ENCODE results near the gene SNAP29. TPM values are rescaled to one million over a fixed set of nuclear protein-coding genes. Genes with fewer than 3 reads are reported as not detected.
A peak's percentile ranks its signal among the peaks of the same experiment; 100 is the strongest.
"Not testable (repeated sequence)": the region's sequence is repeated elsewhere in the genome, so short reads cannot be mapped to it uniquely, and the experiment has no call there.

SNAP29 gene
- total and polyA plus RNA-seq, 9 of the 15 experiments (the other 6 are each of a cell fraction or from before 2014, with no cell fraction given), result 19.5 to 250 (median 75.9) TPM

DNA sequence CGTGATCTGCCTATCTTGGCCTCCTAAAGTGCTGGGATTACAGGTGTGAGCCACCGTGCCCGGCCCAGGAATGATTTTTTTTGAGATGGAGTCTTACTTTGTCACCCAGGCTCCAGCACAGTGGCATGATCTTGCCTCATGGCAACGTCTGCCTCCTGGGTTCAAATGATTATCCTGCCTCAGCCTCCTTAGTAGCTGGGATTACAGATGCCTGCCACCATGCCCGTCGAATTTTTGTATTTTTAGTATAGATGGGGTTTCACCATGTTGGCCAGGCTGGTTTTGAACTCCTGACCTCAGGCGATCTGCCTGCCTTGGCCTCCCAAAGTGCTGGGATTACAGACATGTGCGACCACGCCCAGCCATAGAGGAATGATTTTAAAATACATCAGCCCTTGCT lies 76.2 kb downstream of the SNAP29 start:
- CTCF ChIA-PET (ENCODE audit: low intra/inter-chr PET ratio); BruUV-seq (replicated peaks); H3K4me2 ChIP-seq (ENCODE audit: insufficient read depth, low read length); H3K4me3 ChIP-seq; H3K9me3 ChIP-seq (replicated peaks; ENCODE audit: control insufficient read depth, insufficient read depth, low read depth, low read length); ATAC-seq; H2AFZ ChIP-seq (ENCODE audit: low read depth, low read length); DNase-seq (ENCODE audit: extremely low read depth in 1 of 4, low spot score in 3 of 4); in situ Hi-C loops (cut with MboI); FAIRE-seq; intact Hi-C loops (cut with micrococcal nuclease); H3K27me3 ChIP-seq (ENCODE audit: control insufficient read depth in 2 of 2, insufficient read depth in 2 of 2, low read length in 2 of 2); H3K9ac ChIP-seq (ENCODE audit: insufficient read depth in 1 of 2, low read depth in 2 of 2, low read length in 2 of 2); H3K27ac ChIP-seq (ENCODE audit: extremely low read depth, low read depth, low read length); TF ChIP-seq CEBPG (tag; conservative IDR thresholded peaks at IDR 0.05 in 1 of 2, IDR thresholded peaks at IDR 0.05 in 1 of 2): not testable (repeated sequence)
- Histone ChIP-seq H3K4me1 (replicated peaks in 1 of 2; ENCODE audit: control insufficient read depth in 2 of 2, insufficient read depth in 2 of 2, low read length in 2 of 2) (peaks cover 17 to 26% of the 10 kb centered on the region in 2 experiments), H3K9me1 (ENCODE audit: control insufficient read depth, insufficient read depth, low read length) (peaks cover 24% of the 10 kb centered on the region), H4K20me1 (replicated peaks; ENCODE audit: control insufficient read depth, insufficient read depth, low read length) (peaks cover 89% of the 10 kb centered on the region), H3K79me2 (ENCODE audit: control insufficient read depth, insufficient read depth, low read length) (peaks cover 97% of the 10 kb centered on the region), H3K36me3 (ENCODE audit: control insufficient read depth, insufficient read depth, low read length) (peaks cover 82% of the 10 kb centered on the region)
- POLR2A ChIA-PET, result interaction anchor here (0.7 to 64.4 kb wide), 4 partner anchors 16 to 712 kb away, joined by 3 to 1556 read pairs (median 780); partner anchors contain the start of genes AIFM3, CRKL and LZTR1
- TF ChIP-seq STAG1 (CRISPR knock-in tag; IDR thresholded peaks at IDR 0.05; ENCODE audit: borderline replicate concordance) (0 out of 2 replicates have a peak, but pooled peaks have one; percentile 10), CXXC5 (CRISPR knock-in tag; IDR thresholded peaks at IDR 0.05) (0 out of 2 replicates have a peak, but pooled peaks have one; percentile 4), ZNF830 (CRISPR knock-in tag; IDR thresholded peaks at IDR 0.05) (0 out of 2 replicates have a peak, but pooled peaks have one; percentile 52), ZNF507 (tag; conservative IDR thresholded peaks at IDR 0.05) (0 out of 2 replicates have a peak, but pooled peaks have one; percentile 22), PHB (CRISPR knock-in tag; IDR thresholded peaks at IDR 0.05) (0 out of 2 replicates have a peak, but pooled peaks have one; percentile 43), POLR2A (conservative IDR thresholded peaks at IDR 0.05) (0 out of 2 replicates have a peak, but pooled peaks have one; percentile 38), CEBPG (CRISPR knock-in tag; IDR thresholded peaks at IDR 0.05) (peak; percentile 26; the same call in 1 of the 2 replicates), CAMTA2 (CRISPR knock-in tag; conservative IDR thresholded peaks at IDR 0.05) (0 out of 2 replicates have a peak, but pooled peaks have one; percentile 66), HDGF (IDR thresholded peaks at IDR 0.05) (0 out of 2 replicates have a peak, but pooled peaks have one; percentile 40)
- TF ChIP-seq, protein P1, sequence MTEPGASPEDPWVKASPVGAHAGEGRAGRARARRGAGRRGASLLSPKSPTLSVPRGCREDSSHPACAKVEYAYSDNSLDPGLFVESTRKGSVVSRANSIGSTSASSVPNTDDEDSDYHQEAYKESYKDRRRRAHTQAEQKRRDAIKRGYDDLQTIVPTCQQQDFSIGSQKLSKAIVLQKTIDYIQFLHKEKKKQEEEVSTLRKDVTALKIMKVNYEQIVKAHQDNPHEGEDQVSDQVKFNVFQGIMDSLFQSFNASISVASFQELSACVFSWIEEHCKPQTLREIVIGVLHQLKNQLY (CRISPR knock-in tag; conservative IDR thresholded peaks at IDR 0.05), result 0 out of 4 replicates have a peak, but pooled peaks of 1 of the 2 experiments have one; percentile 75
- TF ChIP-seq, protein P2, sequence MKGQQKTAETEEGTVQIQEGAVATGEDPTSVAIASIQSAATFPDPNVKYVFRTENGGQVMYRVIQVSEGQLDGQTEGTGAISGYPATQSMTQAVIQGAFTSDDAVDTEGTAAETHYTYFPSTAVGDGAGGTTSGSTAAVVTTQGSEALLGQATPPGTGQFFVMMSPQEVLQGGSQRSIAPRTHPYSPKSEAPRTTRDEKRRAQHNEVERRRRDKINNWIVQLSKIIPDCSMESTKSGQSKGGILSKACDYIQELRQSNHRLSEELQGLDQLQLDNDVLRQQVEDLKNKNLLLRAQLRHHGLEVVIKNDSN (CRISPR knock-in tag; IDR thresholded peaks at IDR 0.05), result 0 out of 2 replicates have a peak, but pooled peaks have one; percentile 4
- TF ChIP-seq, protein P3, sequence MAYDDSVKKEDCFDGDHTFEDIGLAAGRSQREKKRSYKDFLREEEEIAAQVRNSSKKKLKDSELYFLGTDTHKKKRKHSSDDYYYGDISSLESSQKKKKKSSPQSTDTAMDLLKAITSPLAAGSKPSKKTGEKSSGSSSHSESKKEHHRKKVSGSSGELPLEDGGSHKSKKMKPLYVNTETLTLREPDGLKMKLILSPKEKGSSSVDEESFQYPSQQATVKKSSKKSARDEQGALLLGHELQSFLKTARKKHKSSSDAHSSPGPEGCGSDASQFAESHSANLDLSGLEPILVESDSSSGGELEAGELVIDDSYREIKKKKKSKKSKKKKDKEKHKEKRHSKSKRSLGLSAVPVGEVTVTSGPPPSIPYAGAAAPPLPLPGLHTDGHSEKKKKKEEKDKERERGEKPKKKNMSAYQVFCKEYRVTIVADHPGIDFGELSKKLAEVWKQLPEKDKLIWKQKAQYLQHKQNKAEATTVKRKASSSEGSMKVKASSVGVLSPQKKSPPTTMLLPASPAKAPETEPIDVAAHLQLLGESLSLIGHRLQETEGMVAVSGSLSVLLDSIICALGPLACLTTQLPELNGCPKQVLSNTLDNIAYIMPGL (CRISPR knock-in tag; IDR thresholded peaks at IDR 0.05), result 0 out of 2 replicates have a peak, but pooled peaks have one; percentile 7
- TF ChIP-seq, protein P4, sequence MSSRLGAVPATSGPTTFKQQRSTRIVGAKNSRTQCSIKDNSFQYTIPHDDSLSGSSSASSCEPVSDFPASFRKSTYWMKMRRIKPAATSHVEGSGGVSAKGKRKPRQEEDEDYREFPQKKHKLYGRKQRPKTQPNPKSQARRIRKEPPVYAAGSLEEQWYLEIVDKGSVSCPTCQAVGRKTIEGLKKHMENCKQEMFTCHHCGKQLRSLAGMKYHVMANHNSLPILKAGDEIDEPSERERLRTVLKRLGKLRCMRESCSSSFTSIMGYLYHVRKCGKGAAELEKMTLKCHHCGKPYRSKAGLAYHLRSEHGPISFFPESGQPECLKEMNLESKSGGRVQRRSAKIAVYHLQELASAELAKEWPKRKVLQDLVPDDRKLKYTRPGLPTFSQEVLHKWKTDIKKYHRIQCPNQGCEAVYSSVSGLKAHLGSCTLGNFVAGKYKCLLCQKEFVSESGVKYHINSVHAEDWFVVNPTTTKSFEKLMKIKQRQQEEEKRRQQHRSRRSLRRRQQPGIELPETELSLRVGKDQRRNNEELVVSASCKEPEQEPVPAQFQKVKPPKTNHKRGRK (tag; IDR thresholded peaks at IDR 0.05), result 0 out of 2 replicates have a peak, but pooled peaks have one; percentile 18
- TF ChIP-seq, protein P5, sequence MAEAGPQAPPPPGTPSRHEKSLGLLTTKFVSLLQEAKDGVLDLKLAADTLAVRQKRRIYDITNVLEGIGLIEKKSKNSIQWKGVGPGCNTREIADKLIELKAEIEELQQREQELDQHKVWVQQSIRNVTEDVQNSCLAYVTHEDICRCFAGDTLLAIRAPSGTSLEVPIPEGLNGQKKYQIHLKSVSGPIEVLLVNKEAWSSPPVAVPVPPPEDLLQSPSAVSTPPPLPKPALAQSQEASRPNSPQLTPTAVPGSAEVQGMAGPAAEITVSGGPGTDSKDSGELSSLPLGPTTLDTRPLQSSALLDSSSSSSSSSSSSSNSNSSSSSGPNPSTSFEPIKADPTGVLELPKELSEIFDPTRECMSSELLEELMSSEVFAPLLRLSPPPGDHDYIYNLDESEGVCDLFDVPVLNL (CRISPR knock-in tag; IDR thresholded peaks at IDR 0.05; ENCODE audit: low read depth), result 0 out of 2 replicates have a peak, but pooled peaks have one; percentile 41
- WGBS (ENCODE audit: insufficient coverage, low coverage, missing lambda C conversion rate), result 88% methylated on average over 9 of the region's 9 CpGs
